Pancreas (tissue), 10 donors: ENCODE results near the gene AGMO. TPM values are rescaled to one million over a fixed set of nuclear protein-coding genes. Genes with fewer than 3 reads are reported as not detected.

ENCODE experiments used
- ATAC-seq, 4 donors: fragments of 200-7000 bp; cut with Tn5 transposase; one replicate each; pipeline versions ENCODE4 v1.8.0 to v1.9.1; 2020; ENCODE audit warnings: mild to moderate bottlenecking in 4 of 4, moderate library complexity in 4 of 4
- DNase-seq, 6 donors: peaks; one replicate each; pipeline ENCODE4 v3.0.0-alpha.2; 2020
- FAIRE-seq: peaks from 2 replicates; lab custom pipeline; 2012; peaks lifted over from hg19 to GRCh38; lab: Jason Lieb, UNC
- H3K27ac ChIP-seq, 4 donors: fragments of 200-600 bp; sonication (generic); 1 replicate in 3 of 4; 2 replicates in 1 of 4; pipeline versions ENCODE4 v1.5.0 to v1.8.0; 2020
- H3K27me3 ChIP-seq, 4 donors: fragments of 200-600 bp; one replicate each; pipeline ENCODE4 v1.8.0; 2021
- H3K36me3 ChIP-seq, 3 donors: fragments of 200-600 bp; sonication (generic) in 1 of 3; one replicate each; pipeline versions ENCODE4 v1.5.0 to v1.8.0; 2020 to 2021
- H3K4me1 ChIP-seq, 3 donors: fragments of 200-600 bp; one replicate each; pipeline ENCODE4 v1.8.0; 2021
- H3K4me3 ChIP-seq, 4 donors: fragments of 200-600 bp; sonication (generic) in 2 of 4; one replicate each; pipeline versions ENCODE4 v1.5.0 to v1.8.0; 2020 to 2021
- H3K9me3 ChIP-seq, 4 donors: fragments of 200-600 bp; one replicate each; pipeline ENCODE4 v1.8.0; 2021
- WGBS, 2 donors: extraction: QIAGEN DNeasy Blood & Tissue Kit; methylation state at CpG; one replicate each; pipeline ENCODE4 v1.1.7; 2013; 5-methylcytosine and 5-hydroxymethylcytosine counted together
- intact Hi-C, 3 donors: fragments of 100-400 bp; cut with DNase I; formaldehyde crosslinking; loops; one replicate each; pipeline versions ENCODE4 v1.11.1 to v1.14.2; 2022
- polyA plus RNA-seq, 2 donors: library from polyadenylated mRNA; stranded (reverse); fragments of 200-250 nt; gene quantifications; one replicate each; pipeline ENCODE4 v1.2.3, GENCODE V29; 2013
- total RNA-seq, 6 donors: library from RNA; stranded (reverse); fragmentation: NEBNext Ultra II Directional in 4 of 6; extraction: Animal tissue kit (Norgen Biotek cat#: 25700) in 4 of 6; gene quantifications; one replicate each; pipeline versions ENCODE4 v1.2.1 to v1.2.4, GENCODE V29; 2021 to 2023
- TF ChIP-seq, protein P1 (sequence below), 4 donors: fragments of 200-600 bp; sonication (generic) in 3 of 4; IDR thresholded peaks; one replicate each; pipeline versions ENCODE4 v1.5.0 to v1.8.0; 2021; ENCODE audit warnings: antibody characterized with exemption in 4 of 4
- donor health status: healthy with polysubstance abuse.
- donor health status: DM: no; HTN: no; CAD: no; lungs with moderate emphysema.
- donor health status: DM: no; HTN: no; CAD: no.
- donor health status: control.
- donor health status: control.
- donor health status: Bipolar disorder and iron deficiency.
- donor health status: DM: yes; HTN: yes; CAD: no.
- donor health status: DM: no; HTN: no; CAD: no.
- donor health status: DM: no; HTN: no; CAD: no.
- donor health status: DM: yes; HTN: yes; CAD: no.

AGMO gene
- total and polyA plus RNA-seq, 8 donors = 0.09 to 0.25 (median 0.19) TPM; not detected in 3

DNA sequence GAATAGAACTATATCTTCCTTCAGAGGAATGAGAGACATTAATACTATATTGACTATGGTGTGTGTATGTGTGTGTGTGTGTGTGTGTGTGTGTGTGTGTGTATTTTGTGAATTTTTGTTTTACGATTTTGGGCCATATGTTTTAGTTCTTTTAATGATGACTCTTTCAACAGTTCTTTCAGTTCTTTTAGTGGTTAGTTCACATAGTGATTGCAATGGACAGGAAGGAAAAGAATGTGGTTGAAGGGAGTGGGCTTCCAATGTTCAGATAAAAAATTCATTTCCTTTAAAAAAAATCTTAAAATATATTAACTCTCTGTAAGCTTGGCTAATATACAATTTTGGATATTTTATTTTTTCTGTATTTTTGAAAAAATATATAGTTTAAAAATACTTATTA is 343.6 kb downstream of the AGMO start:
- no peaks in the 10 kb centered on the region for H3K36me3 ChIP-seq
- H3K27ac ChIP-seq = no peak overlapping the region
- TF ChIP-seq, protein P1, sequence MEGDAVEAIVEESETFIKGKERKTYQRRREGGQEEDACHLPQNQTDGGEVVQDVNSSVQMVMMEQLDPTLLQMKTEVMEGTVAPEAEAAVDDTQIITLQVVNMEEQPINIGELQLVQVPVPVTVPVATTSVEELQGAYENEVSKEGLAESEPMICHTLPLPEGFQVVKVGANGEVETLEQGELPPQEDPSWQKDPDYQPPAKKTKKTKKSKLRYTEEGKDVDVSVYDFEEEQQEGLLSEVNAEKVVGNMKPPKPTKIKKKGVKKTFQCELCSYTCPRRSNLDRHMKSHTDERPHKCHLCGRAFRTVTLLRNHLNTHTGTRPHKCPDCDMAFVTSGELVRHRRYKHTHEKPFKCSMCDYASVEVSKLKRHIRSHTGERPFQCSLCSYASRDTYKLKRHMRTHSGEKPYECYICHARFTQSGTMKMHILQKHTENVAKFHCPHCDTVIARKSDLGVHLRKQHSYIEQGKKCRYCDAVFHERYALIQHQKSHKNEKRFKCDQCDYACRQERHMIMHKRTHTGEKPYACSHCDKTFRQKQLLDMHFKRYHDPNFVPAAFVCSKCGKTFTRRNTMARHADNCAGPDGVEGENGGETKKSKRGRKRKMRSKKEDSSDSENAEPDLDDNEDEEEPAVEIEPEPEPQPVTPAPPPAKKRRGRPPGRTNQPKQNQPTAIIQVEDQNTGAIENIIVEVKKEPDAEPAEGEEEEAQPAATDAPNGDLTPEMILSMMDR (IDR thresholded peaks at IDR 0.05) = no peak
- H3K4me1 ChIP-seq = no peaks in the 10 kb centered on the region
- no peak for FAIRE-seq
- intact Hi-C loops = no loop called here
- H3K9me3 ChIP-seq = no peaks in the 10 kb centered on the region
- no peak for ATAC-seq
- 29 to 67% methylated on average over 1 of the region's 1 CpG for WGBS, 2 donors
- DNase-seq = no peak
- no peaks in the 10 kb centered on the region for H3K27me3 ChIP-seq
- no peak overlapping the region for H3K4me3 ChIP-seq

DNA sequence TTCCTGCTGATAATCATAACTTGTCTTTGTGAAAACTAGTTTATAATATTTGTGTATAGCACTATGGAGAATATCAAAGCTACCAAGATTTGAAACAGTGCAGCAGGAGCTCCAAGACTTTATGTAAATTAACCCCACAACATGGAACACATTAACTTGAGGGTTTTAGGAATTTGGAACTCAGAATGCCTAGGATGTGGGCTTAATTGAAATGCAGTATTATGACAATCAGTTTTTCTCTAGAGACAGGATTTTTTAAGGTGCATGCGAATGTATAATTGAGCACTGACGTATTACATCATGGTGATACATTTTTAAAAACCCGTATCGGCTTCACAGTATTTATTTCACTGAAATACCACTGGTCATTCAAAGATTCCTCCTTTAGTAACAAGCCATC is 346.2 kb downstream of the AGMO start:
- TF ChIP-seq, protein P1 (IDR thresholded peaks at IDR 0.05) = no peak
- no peak for FAIRE-seq

DNA sequence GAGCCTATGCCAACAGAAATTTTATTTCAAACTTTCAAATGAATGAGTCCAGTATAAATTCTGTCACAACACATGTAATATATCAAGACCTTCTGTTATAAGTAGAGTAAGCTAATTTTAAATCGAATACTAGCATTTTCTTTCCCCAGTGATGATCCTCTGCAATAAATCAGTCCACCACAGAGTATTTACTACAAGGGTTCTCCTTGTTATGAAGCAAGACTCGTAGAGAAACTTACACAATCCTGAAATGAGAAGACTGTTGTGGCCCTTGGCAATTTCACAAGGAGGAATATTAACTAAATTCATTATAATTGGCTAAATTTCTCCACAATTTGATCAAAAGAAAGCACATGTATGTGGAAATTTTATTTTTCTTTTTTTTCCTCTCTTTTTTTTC is 346.8 kb downstream of the AGMO start:
- Histone ChIP-seq H3K36me3 (no peaks in the 10 kb centered on the region), H3K4me3 (no peak overlapping the region), H3K9me3 (no peaks in the 10 kb centered on the region), H3K4me1 (no peaks in the 10 kb centered on the region), H3K27me3 (no peaks in the 10 kb centered on the region), H3K27ac (no peak overlapping the region)
- FAIRE-seq (no peak), ATAC-seq (no peak), DNase-seq (no peak)
- intact Hi-C loops = no loop called here
- WGBS, 2 donors = 28 to 43% methylated on average over 2 of the region's 2 CpGs
- TF ChIP-seq, protein P1 (IDR thresholded peaks at IDR 0.05) = no peak

More for the DNA sequence above, 346.2 kb downstream of the AGMO start:
- Histone ChIP-seq H3K27ac (no peak overlapping the region), H3K36me3 (no peaks in the 10 kb centered on the region), H3K4me1 (no peaks in the 10 kb centered on the region), H3K4me3 (no peak overlapping the region), H3K27me3 (no peaks in the 10 kb centered on the region), H3K9me3 (no peaks in the 10 kb centered on the region)
- no peak for DNase-seq
- ATAC-seq = no peak
- intact Hi-C loops = no loop called here
- WGBS, 2 donors = 75 to 91% methylated on average over 4 of the region's 4 CpGs

DNA sequence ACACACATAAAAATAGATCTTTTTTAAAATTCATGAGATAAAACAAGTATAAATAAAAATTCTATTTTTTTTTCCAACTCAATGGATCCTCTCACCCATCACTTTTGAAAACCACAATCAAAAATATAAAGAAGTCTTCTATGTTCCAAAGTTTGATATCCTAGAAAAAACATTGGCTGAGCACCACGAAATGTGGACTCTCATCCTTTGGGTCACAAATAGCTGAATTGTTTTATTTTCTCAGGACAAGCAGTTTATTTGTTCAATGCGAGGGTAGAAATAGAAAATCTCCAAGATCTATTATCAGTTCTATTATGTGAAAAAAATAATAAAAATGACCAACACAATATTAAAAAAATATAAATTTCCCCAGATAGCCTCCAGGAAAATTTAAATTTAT is 348.7 kb downstream of the AGMO start:
- no peak for FAIRE-seq
- ATAC-seq = no peak
- no peaks in the 10 kb centered on the region for H3K9me3 ChIP-seq
- H3K27me3 ChIP-seq = no peaks in the 10 kb centered on the region
- no peaks in the 10 kb centered on the region for H3K4me1 ChIP-seq
- no peak overlapping the region for H3K27ac ChIP-seq
- TF ChIP-seq, protein P1 (IDR thresholded peaks at IDR 0.05) = no peak
- no peak overlapping the region for H3K4me3 ChIP-seq
- intact Hi-C loops = no loop called here
- WGBS, 2 donors = 53 to 69% methylated on average over 2 of the region's 2 CpGs
- no peak for DNase-seq
- H3K36me3 ChIP-seq = no peaks in the 10 kb centered on the region

DNA sequence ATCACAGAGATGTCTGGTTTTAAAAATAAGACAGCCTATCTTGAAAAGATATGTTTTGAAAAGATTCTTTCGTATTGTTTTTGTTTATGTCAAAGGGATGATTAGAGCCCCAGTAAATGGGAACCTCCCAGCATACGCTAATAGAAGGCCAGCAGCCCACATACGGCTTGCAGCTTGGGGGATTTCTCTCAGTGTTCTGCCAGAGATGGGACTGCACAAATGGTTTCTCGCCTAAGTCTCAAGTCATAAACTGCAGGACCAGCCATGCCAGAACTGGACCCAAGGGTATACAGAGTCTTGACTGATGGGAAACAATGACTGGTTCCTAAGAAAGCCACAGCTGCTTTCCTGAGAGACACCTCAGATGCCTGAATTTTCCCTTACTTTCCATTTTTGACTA is 352.4 kb downstream of the AGMO start:
- FAIRE-seq (no peak), DNase-seq (no peak), ATAC-seq (no peak)
- 61 to 74% methylated on average over 4 of the region's 4 CpGs for WGBS, 2 donors
- H3K4me1 ChIP-seq = no peaks in the 10 kb centered on the region
- H3K4me3 ChIP-seq = no peak overlapping the region
- H3K27me3 ChIP-seq = no peaks in the 10 kb centered on the region
- H3K9me3 ChIP-seq = no peaks in the 10 kb centered on the region
- TF ChIP-seq, protein P1 (IDR thresholded peaks at IDR 0.05) = no peak
- intact Hi-C loops = no loop called here
- no peak overlapping the region for H3K27ac ChIP-seq
- no peaks in the 10 kb centered on the region for H3K36me3 ChIP-seq
